Umbilical cord (tissue), 2 donors: Measurements from ENCODE around the gene ACSS3. TPM values are rescaled to one million over a fixed set of nuclear protein-coding genes. Genes with fewer than 3 reads are reported as not detected.
"Not testable (repeated sequence)": the region's sequence is repeated elsewhere in the genome, so short reads cannot be mapped to it uniquely, and the experiment has no call there.

Source experiments
- DNase-seq: peaks from one replicate; pipeline ENCODE4 v3.0.0-alpha.2; 2015; ENCODE audit warnings: low spot score
- total RNA-seq: library from RNA; depleted of rRNA; stranded (reverse); fragments of >200 nt; gene quantifications from one replicate; pipeline ENCODE4 v1.2.3, GENCODE V29; 2014; ENCODE audit warnings: low replicate concordance; ENCODE audit not compliant: insufficient read depth

ACSS3 gene
- total RNA-seq, 1 donor from 2014 or later: 32.0 TPM

DNA sequence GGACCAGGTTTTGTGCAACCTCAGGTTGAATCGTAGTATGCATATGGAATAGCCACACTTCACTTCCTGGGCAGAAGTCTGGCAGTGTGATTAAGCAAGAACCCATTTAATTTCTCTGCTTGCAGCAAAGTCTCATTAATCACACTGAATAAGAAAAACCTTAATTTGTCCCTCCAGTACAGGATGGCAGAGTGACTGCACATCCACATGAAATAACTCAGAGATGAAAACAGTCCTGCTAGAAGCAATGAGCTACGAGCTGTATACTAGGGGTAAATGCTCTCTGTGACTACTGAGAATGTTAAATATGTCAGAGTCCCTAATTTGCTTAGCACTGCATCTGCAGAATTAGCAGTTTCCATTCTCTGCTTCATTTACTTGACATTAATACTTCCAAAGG, 88.9 kb downstream of the ACSS3 start:
- no peak for DNase-seq

DNA sequence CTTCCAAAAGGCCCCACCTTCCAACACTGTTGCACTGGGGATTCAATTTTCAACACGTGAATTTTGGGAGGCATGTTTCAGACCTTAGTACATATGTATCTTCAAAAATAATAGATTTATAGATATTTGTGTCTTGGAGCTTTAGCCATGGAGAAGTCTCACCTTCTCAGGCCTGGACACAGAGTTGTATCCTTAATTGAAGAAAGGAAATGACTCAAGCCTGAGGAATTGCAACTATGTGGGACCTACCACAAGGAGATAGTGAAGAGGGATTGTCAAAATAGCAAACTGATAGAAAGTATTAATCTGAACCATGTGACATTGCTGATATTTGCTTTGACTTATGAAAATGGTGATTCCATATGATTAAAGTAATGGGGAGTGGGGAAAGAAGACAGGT, 89.8 kb downstream of the ACSS3 start:
- no peak for DNase-seq

DNA sequence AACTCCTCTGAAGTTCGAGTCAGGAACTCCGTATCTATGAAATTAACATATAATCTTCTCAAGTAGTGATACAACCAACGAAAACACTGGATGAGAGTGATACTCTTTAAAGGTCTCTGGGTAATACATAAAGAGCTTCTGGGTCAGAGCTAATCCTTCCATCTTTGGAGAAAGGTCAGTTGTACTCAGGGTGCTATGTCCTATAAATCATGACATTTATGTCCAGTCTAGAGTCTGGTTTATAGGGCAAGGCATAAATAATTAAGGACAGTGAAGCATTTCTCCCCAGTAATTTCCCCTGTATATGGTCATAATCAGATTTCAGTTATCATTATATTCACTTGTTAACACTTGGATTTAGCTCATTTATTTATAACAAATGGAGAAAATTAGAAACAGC, 90.6 kb downstream of the ACSS3 start:
- no peak for DNase-seq

DNA sequence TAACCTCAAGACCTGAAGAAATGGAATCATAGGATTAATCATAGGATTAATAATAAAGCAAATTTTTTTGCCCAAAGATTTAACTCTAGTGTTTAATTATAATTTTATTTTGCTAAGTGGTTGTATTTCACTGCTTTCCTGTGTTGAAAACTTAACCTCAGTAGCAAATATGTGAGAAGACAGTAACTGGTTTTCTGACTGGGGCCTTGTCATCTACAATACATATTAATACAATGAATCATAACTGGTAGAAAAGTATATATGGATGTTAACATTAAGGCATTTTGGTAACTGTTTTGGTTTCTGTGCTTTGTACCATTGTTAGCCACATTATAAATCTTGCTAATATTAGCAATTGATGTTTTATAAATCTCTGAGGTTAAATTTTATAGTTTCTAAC, 92.2 kb downstream of the ACSS3 start:
- DNase-seq: no peak

DNA sequence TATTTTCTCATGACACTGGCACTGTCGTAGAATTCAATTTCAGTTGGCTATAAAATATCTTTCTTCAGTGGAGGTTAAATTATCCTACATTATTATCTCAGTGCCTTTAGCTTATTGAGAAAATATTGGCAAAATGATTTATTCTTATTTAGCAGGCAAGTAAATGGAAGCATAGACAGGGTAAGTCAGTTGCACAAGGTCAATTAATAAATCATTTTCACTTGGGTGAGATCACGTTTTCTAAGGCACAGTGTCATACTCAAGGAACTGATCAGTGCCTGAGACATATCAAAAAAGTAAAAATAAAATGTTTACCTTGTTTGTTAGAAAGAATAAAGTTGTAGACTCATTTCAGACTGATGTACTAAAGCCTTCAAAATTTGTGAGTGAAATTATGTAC, 95.0 kb downstream of the ACSS3 start:
- DNase-seq: no peak

DNA sequence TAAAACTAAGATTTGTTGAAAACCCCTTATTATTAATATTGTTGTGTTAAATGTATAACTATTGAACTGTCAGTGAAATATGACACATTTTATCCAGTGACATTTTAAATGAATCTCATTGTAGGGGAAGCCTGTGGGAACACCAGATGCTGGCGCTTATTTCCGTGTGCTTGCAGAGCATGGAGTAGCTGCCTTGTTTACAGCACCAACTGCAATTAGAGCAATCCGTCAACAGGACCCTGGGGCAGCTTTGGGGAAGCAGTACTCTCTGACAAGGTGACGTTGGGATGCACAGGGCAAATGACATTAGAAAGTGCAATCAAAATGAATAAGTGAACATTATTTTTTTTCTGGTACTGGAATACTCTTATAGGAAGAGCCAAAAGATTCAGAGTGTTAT, 96.8 kb downstream of the ACSS3 start:
- no peak for DNase-seq

DNA sequence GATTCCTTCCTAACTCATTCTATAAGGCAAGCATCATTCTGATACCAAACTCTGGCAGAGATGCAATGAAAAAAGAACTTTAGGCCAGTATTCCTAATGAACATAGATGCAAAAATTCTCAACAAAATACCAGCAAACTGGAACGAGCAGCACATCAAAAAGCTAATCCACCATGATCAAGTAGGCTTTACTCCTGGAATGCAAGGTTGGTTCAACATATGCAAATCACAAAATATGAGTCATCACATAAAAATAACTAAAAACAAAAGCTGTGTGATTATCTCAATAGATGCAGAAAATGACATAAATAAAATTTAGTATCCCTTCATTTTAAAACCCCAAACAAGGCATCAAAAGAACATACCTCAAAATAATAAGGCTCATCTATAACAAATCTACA, 98.9 kb downstream of the ACSS3 start:
- DNase-seq: no peak

DNA sequence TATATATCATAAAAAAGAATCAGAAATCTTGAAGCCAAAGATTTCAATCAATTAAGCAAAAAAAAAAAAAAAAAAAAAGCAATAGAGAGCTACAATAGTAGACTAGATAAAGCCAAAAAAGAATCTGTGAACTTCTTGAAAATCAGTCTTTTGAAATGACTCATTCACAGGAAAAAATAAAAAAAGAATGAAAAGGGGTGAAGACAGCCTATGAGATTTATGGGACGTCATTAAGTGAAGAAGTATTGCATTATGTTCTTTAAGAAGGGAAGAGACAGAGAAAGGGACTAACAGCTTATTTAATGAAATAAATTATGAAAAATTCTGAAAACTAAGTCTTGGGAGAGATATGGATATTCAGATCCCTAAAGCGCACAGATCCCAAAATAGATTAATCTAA, 103.8 kb downstream of the ACSS3 start:
- DNase-seq: no peak

DNA sequence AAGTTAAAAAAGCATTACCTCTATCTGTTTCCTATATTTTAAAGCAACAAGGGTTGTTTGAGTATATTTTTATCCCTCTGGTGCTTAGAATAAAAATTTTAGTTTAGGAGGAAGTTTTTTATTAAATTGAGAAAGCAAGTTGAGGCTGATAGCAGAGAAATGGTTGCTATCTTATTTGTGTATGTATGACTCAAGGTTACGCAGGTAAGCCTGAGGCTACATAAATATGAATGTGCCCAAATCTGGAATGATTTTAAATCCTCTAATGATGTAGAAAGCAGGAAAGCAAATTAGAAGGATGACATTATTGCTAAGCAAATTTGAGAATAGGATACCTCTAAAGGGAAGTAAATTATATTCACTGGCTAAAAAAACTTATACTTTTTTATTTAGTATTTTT, 109.8 kb downstream of the ACSS3 start:
- no peak for DNase-seq

DNA sequence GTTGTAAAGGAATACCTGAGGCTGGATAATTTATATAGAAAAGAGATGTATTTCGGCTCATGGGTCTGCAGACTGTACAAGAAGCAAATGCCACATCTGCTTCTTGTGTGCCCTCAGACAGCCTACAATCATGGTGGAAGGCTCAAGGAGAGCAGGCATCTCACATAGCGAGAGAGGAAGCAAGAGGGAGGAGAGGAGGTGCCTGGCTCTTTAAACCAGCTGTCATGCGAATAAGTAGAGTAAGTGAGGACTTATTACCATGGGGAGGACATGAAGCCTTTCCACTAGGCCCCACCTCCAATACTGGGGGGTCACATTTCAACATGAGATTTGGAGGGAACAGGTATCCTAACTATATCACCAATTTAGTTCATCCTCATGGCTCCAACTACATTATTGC, 118.7 kb downstream of the ACSS3 start:
- DNase-seq: no peak

DNA sequence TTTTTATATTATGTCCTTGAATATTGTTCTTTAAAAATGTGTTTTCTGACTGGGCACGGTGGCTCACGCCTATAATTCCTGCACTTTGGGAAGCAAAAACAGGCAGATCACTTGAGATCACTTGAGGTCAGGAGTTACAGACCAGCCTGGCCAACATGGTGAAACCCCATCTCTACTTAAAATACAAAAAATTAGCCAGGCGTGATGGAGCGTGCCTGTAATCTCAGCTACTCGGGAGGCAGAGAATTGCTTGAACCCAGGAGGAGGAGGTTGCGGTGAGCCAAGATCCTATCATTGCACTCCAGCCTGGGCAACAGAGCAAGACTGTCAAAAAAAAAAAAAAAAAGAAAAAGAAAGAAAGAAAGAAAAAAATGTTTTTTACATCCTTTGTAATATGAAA, 122.7 kb downstream of the ACSS3 start:
- not testable (repeated sequence) for DNase-seq

DNA sequence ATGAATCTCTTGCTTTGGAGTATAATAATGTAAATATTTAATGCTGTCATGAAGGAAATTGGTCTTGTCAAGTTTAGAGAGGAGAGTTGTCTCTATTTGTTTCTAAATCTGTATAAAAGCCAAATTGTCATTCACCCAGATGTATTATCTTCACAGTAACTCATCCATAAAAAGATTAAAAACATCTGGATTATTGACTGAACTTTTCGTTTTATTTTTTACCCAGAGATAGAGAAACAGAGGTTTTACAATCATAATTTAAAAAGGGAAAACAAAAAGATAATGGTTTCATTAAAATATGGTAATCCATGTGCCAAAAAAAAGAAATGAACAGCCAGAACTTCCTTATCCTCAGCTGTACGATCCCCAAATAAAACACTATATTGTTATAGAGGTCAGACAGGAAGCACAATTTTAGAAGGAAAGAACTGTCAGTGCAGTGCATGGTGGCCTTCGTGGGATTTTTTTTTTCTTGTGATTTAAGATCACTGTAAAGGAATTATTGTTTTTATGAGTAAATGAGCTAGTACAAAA, 125.9 kb downstream of the ACSS3 start:
- no peak for DNase-seq

DNA sequence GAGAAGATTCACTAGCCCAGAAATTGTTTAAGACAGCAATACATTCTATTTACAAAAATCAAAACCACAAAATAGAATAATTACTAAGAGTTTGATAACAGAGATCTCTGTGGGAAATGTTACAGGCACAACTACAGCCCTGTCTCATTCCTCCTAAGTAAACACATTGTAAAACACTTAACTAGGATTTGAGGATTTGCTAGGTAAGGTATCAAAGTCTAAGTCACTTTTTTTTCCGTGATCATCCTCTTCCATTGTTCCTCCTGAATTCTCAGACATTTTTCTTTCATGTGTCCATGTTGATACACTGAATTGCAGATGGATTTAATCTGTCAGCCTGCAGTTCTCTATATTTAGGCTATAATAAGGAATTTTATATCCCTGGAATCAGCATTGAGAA, 127.5 kb downstream of the ACSS3 start:
- no peak for DNase-seq

DNA sequence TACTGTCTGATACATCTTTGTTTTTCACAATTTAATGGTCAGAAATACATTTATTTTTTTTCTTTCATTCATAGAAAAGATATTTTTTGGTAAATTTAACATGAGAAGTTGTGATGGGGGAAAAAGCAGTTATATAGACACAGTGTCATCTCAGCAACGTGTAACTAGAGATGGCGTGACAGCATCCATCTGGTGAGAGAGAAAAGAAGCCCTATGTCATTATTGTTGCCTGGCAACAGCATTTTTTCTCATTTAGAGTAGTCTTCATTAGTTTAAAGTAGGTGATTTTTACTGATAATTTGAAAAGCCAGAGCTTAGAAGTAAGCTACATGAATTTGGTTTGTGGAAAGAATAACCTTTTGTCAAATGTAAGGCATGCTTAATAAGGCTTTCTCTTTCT, 128.6 kb downstream of the ACSS3 start:
- no peak for DNase-seq

DNA sequence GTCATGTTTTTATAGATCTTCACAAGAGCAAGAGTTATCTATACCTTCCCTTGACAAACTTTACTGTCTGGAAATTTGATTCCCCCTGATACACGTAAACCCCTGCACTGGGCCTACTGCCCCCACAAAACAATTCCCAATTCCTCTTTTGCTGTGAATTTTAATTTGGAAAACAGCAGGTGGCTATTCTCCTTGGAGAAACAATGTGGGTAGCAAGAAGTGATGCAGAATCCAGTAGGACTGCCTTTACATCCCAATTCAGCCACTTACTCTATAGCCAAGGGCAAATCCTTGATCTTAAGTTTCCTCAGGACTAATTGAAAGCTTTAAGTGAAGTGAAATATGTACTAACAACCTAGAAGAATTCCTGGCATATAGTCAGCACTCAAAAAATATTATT, 129.3 kb downstream of the ACSS3 start:
- DNase-seq: no peak

DNA sequence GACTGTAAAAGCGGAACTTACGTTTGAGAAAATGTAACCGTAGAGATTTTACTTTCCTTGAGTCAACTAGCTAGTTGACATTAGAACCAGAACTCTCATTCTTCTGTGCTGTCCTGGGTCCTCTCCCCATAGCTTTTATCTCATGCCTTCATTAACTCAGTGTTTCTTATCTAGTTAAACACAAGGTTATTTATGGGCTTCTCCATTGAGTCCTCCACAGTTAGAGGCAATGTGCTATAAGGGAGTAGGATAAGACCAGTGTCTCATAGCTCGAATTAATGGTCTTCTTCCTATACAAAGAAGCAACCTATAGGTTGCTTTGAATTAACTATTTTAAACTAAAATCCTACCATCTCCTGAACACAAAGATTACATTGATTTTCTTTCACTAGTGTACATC, 129.8 kb downstream of the ACSS3 start:
- no peak for DNase-seq

DNA sequence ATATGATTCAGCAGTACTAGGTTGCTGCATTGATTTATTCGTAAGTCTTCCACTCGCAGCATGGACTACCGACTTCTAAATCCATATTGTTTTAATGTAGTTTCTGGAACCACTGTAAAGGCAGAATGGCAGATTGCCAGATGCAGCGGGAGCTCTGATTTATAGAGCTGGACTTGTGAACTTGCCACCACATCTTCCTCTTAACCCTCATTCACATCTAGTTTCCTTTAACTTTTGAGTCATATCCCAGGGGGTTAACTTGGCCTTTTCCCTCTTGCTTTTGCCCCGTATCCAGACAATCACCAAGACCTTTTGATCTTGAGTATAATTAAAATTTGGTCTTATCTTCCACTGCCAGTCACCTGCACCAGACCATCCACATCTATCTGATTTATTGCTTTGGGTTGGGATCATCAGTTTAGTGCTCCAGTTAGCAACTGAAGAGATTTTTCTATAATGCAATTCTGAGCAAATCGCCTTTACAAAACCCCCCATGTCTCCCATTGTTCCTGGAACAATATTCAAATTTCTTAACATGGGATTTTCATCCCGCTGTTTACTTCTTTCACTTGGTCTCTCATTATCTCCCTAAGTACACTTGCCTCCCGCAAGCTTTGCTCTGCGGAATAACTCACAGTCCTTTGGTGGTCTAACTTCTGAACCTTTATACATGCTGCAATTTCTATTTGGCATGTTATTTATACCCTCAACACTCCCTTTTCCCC, 130.5 kb downstream of the ACSS3 start:
- no peak for DNase-seq

DNA sequence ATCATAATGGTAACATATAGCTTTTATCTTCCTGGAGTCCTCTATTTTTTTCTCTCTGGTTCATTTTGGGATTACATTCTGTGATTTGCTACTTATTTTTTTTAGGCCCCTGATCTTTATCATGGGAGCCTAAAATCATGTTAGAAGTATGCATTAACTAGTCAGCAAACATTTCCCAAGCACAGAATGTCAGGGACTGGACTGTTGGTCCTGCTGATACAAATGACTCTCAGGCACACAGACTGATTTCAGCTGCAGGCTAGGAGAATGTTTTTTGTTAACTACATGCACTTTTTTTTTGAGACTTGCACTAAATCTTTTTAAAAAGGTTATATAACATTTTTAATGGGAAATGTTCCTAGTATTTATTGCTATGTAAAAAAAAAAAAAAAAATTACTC, 131.1 kb downstream of the ACSS3 start:
- DNase-seq: peak; percentile 25

DNA sequence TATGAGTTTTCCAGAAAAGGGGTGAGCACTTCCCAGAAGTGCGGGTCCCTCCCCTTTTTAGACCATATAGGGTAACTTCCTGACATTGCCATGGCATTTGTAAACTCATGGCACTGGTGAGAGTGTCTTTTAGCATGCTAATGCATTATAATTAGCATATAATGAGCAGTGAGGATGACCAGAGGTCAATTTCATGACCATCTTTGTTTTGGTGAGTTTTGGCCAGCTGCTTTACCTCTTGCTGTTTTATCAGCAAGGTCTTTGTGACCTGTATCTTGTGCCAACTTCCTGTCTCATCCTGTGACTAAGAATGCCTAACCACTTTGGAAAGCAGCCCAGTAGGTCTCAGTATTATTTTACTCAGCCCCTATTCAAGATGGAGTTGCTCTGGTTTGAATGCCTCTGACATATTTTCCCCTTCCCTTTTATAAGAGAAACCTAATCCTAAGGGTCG, 131.9 kb downstream of the ACSS3 start:
- not testable (repeated sequence) for DNase-seq

DNA sequence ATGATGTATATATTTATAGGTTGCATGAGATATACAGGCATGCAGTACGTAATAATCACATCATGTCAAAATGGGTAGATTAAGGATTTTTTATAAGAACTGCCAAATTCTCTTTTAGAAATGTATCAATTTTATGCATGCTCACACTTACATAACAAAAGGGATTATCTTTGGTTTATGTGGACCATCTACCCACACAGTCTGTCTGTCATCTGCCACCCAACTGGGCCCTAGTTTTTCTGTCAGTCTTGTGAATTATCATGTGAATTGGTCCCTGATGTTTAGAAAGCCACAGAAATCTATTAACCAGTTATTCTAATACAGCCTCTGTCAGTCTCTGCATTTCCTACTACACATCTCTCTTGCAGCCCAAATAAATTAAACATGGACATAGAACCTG, 133.4 kb downstream of the ACSS3 start:
- DNase-seq: no peak

DNA sequence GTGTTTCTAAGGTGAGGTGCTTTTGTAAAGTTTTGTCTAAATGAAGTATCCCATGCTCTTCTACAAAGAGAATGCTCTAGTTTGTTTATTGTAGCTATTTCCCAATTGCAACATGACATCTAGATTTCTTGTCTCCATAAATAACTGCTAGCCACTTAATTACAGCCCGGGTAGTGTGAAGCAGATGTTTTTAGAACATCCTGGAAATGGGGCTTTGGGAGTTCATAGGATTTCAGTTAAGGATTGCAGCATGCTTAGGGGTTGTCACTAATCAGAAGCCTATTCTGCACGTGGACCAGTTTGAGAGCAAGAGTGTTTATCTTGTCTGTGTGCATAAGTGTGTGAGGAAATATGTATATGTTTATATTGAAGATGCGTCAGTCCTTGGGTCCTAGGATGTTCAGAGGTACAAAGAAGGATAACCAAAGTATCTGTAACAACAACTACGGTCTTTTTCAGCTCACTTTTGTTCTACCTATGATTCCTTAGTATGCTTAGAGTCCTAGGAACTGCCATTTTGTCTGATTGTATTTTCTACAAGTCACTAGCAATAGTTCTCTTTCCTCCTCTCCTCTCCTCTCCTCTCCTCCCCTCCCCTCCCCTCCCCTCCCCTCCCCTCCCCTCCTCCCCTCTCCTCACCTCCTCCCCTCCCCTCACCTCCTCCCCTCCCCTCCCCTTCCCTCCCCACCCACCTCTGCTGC, 135.3 kb downstream of the ACSS3 start:
- DNase-seq: no peak

DNA sequence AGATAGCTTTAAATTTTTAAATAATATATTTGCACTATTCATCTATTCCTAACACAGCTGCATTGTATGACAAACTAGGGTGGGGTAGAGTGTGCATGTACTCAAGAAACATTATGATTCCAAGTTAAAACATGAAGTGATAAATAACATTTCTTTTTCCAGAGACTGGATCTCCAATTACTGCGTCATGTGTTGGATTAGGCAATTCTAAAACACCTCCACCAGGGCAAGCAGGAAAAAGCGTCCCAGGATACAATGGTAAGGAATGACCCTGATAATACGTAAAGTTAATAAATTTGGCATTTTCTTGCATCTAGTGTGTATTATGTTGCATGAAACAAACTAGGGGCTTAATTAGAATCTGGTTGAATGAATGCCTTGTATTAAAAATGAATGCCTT, 138.9 kb downstream of the ACSS3 start:
- DNase-seq: no peak

DNA sequence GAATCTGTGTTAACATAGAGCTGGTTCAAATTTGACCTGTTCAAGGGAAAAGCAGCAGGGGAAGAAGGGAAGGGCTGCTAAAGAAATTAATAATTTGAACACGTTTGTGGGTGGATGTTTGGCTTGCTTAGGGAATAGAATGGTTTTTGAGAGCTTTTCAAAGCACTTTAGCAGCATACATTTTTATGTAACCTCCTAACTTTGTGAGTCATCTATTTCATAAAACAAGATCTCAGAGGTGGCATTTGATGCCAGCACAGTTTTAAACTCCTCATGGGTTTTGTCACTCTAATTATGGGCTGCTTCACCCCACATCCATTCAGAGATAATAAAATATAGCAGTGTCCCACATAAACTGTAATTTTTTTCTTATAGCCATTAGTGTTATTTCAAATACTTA, 143.8 kb downstream of the ACSS3 start:
- DNase-seq: no peak
